ENCODE results near the gene CELF5.
"Not testable (repeated sequence)": the region's sequence is repeated elsewhere in the genome, so short reads cannot be mapped to it uniquely, and the experiment has no call there.

The CELF5 gene

GRCh38 chr19:3207461-3208242, 16.8 kb upstream of the CELF5 start:
- DNase-seq (ENCODE audit: low read depth in 2 of 2) = no peak

GRCh38 chr19:3208317-3209207, 15.9 kb upstream of the CELF5 start:
- DNase-seq (ENCODE audit: low read depth in 2 of 2) = no peak

- DNase-seq (ENCODE audit: low read depth in 2 of 2) = peak; percentile 69
These were observed 14.0 kb upstream of the CELF5 start for GRCh38 chr19:3210347-3211017.

DNA sequence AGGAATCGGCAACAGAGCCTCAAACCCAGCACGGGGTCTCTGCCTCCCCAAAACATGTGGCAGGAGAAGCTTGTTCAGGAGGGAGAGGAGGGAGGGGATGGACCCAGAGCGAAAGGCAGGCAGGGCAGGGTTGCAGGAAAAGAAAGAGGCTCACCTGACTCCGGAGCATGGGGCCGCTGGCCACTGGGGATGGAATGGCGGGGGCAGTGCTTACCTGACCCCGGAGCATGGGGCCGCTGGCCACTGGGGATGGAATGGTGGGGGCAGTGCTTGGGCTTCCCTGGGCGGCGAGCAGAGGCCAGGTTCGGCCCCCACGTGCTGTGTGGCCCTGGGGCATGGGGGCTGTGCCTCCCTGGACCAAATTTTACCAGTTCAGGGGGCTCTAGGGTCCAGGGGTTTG, 13.3 kb upstream of the CELF5 start:
- DNase-seq (ENCODE audit: low read depth in 2 of 2) = no peak

- no peak for DNase-seq (ENCODE audit: low read depth in 2 of 2)
These were observed 11.3 kb upstream of the CELF5 start for GRCh38 chr19:3213159-3213558.

DNA sequence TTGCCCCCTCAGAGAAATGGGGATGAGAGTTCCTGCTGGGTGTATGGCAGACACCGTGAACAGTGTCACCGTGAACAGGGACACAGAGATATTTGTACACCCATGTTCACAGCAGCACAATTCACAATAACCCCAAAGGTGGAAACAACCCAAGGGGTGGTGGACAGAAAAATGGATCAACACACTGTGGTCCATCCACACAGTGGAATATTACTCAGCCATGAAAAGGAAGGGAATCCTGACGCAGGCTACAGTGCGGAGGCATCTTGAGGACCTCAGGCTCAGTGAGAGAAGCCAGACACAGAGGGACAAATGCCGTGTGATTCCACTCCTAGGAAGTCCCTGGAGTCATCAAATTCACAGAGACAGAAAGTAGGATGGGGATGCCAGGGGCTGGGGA, 7.6 kb upstream of the CELF5 start:
- DNase-seq (ENCODE audit: low read depth in 2 of 2) = no peak

DNA sequence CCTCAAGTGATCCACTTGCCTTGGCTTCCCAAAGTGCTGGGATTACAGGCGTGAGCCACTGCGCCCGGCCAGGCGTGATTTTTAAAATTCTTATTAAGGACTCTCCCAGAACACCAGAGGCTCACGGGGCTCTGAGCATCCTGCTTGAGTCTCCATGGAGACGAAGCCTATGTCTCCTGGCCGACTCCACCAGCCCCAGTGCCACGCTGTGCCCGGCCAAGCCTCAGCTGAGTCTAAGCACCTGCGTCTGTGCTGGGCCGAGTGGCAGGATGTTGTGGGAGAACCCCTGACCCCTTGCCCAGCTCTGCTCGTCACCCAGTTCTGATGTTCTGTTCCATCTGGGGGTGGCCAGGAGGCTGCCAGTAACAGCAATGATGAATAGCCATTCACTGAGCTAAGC, 3.9 kb upstream of the CELF5 start:
- no peak for DNase-seq (ENCODE audit: low read depth in 2 of 2)

- DNase-seq (ENCODE audit: low read depth in 2 of 2) = not testable (repeated sequence)
These were observed 2.9 kb upstream of the CELF5 start for GRCh38 chr19:3221576-3221975.

GRCh38 chr19:3222709-3223108, 1.8 kb upstream of the CELF5 start:
- DNase-seq (ENCODE audit: low read depth in 2 of 2) = no peak

GRCh38 chr19:3225169-3225485, 666 bp downstream of the CELF5 start:
- no peak for DNase-seq (ENCODE audit: low read depth in 2 of 2)

GRCh38 chr19:3225677-3226093, 1.2 kb downstream of the CELF5 start:
- DNase-seq (ENCODE audit: low read depth in 2 of 2) = no peak

- DNase-seq (ENCODE audit: low read depth in 2 of 2) = no peak
These were observed 2.7 kb downstream of the CELF5 start for GRCh38 chr19:3227054-3227626.

- no peak for DNase-seq (ENCODE audit: low read depth in 2 of 2)
These were observed 4.9 kb downstream of the CELF5 start for GRCh38 chr19:3229346-3229743.

DNA sequence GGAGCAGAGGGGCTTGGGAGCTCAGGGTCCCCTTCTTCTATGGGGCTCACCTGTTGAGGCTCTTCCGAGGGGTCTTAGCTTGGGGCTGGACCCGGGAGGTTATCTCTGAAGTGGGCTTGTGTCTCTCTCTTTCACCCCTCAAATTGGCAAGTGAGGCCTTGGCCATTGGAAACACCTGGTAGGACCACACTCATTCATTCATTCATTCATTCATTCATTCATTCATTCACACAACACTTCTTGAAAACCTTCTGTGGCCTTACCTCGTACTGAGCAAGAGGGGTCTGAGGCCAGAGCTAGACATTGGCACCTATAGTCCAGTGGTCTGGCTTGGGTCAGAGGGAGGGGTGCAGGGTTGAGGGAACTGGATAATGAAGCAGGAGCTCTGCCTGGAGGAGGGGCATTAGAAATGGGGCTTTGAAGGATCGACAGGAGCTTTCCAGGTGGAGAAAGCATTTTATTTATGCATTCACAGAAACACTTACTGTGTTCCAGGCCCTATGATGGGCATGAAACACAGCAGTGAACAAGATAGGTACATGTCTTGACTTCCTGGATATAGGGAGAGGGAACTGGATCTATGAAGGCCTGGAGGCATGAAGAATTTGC, 5.5 kb downstream of the CELF5 start:
- DNase-seq (ENCODE audit: low read depth in 2 of 2) = no peak

DNA sequence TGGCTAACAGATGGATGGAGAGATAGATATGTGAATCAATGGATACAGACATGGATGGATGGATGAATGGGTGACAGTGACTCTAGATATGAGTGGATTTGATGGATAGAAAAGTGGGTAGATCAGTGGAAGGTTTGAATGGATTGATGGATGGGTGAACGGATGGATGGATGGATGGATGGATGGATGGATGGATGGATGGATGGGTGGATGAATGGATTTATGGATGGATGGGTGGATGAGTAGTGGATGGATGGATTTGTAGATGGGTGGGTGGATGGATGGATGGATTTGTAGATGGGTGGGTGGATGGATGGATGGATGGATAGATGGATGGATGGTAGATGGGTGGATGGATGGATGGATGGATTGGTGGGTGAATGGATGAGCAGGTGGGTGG, 6.8 kb downstream of the CELF5 start:
- no peak for DNase-seq (ENCODE audit: low read depth in 2 of 2)

GRCh38 chr19:3233116-3233515, 8.7 kb downstream of the CELF5 start:
- no peak for DNase-seq (ENCODE audit: low read depth in 2 of 2)

- no peak for DNase-seq (ENCODE audit: low read depth in 2 of 2)
These were observed 9.4 kb downstream of the CELF5 start for GRCh38 chr19:3233831-3234230.

DNA sequence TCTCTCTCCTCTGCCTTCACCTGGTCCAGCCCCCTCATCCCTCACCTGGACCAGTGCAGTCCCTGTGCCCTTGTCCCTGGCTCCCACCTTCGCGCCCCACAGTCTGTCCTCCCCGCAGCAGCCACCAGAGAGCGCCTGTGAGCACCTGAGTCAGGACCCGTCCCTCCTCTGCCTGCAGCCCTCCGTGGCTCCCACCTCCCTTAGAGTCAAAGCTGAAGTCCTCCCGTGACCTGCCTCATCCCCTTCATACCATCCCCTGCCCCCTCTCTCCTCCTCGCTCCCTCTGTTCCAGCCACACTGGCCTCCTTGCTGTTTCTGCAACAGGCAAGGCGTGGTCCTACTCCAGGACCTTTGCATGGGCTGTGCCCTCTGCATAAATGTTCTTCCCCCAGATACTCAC, 10.3 kb downstream of the CELF5 start:
- DNase-seq (ENCODE audit: low read depth in 2 of 2) = peak in 1 of 2 donors; percentile 50

- not testable (repeated sequence) for DNase-seq (ENCODE audit: low read depth in 2 of 2)
These were observed 11.1 kb downstream of the CELF5 start for GRCh38 chr19:3235604-3236003.

GRCh38 chr19:3236272-3236671, 11.8 kb downstream of the CELF5 start:
- no peak for DNase-seq (ENCODE audit: low read depth in 2 of 2)

DNA sequence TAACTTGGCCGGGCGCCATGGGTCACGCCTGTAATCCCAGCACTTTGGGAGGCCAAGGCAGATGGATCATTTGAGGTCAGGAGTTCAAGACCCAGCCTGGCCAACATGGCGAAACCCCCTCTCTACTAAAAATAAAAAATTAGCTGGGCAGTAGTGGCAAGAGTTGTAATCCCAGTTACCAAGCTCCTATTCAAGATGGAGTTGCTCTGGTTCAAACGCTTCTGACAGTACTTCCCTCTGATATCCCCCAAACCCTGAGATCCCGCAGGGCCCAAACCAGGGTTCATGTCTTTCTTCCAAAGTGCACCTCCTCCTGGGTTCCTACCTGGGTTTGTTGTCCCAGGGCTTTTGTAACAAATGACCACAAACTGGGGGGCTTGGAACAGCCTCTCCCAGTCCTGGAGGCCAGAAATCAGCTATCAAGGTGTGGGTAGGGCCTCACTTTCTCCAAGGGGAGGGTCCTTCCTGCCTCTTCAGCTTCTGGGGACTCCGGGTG, 13.7 kb downstream of the CELF5 start:
- no peak for DNase-seq (ENCODE audit: low read depth in 2 of 2)

DNA sequence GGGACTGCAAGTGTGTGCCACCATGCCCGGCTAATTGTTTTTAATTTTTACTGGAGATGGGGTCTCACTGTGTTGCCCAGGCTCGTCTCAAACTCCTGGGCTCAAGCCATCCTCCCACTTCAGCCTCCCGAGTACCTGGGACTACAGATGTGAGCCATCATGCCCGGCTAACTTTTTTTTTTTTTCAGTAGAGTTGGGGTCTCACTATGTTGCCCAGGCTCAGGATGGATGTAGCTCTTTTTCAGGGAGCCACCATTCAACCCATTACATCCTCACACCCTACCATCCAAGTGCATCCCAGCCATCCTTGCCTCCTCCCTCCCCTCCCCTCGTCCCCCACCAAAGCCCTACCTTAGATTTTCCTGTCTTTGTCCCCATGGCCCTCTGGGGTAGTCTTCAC, 14.9 kb downstream of the CELF5 start:
- no peak for DNase-seq (ENCODE audit: low read depth in 2 of 2)
